GM19455 (cell line): ENCODE data around the gene WDR18.
A peak's percentile ranks its signal among the peaks of the same experiment; 100 is the strongest.

Experiments used
- ATAC-seq: cut with Tn5 transposase; IDR thresholded peaks from one replicate; pipeline ENCODE4 v1.9.1; 2021; ENCODE audit not compliant: unreplicated experiment

WDR18 gene

GRCh38 chr19:964761-965694, 19.1 kb upstream of the WDR18 start:
- no peak for ATAC-seq

GRCh38 chr19:966485-967088, 17.6 kb upstream of the WDR18 start:
- no peak for ATAC-seq

- no peak for ATAC-seq
Observed at GRCh38 chr19:970695-971094, 13.4 kb upstream of the WDR18 start.

GRCh38 chr19:971795-972194, 12.3 kb upstream of the WDR18 start:
- ATAC-seq = no peak

- no peak for ATAC-seq
Observed at GRCh38 chr19:972281-972680, 11.9 kb upstream of the WDR18 start.

- no peak for ATAC-seq
Observed at GRCh38 chr19:973726-974563, 10.2 kb upstream of the WDR18 start.

- ATAC-seq = no peak
Observed at GRCh38 chr19:974564-975257, 9.4 kb upstream of the WDR18 start.

GRCh38 chr19:976476-976875, 7.7 kb upstream of the WDR18 start:
- no peak for ATAC-seq

- ATAC-seq = no peak
Observed at GRCh38 chr19:977058-977464, 7.1 kb upstream of the WDR18 start.

- no peak for ATAC-seq
Observed at GRCh38 chr19:979318-979741, 4.8 kb upstream of the WDR18 start.

- ATAC-seq = no peak
Observed at GRCh38 chr19:980133-980998, 3.8 kb upstream of the WDR18 start.

GRCh38 chr19:982567-983170, 1.5 kb upstream of the WDR18 start:
- peak; percentile 57 for ATAC-seq

- no peak for ATAC-seq
Observed at GRCh38 chr19:986083-986482, 1.9 kb downstream of the WDR18 start.

- ATAC-seq = no peak
Observed at GRCh38 chr19:988081-988480, 3.9 kb downstream of the WDR18 start.

GRCh38 chr19:988510-988909, 4.4 kb downstream of the WDR18 start:
- no peak for ATAC-seq

- ATAC-seq = no peak
Observed at GRCh38 chr19:989381-990081, 5.4 kb downstream of the WDR18 start.

- ATAC-seq = no peak
Observed at GRCh38 chr19:990119-990571, 6.0 kb downstream of the WDR18 start.

- no peak for ATAC-seq
Observed at GRCh38 chr19:990746-991145, 6.6 kb downstream of the WDR18 start.
